ENCODE measurements around the gene AFM.
"Not testable (repeated sequence)": the region's sequence is repeated elsewhere in the genome, so short reads cannot be mapped to it uniquely, and the experiment has no call there.

Gene AFM

GRCh38 chr4:73538162-73538561, 56.6 kb downstream of the AFM start:
- no peak for DNase-seq (ENCODE audit: low read depth in 1 of 2, low spot score in 1 of 2)
- TF ChIP-seq JUND (IDR thresholded peaks at IDR 0.05; ENCODE audit: low read depth) = no peak
- in situ Hi-C loops (cut with HindIII; ENCODE audit: low pct_unique_long_range_greater_than_20kb, low sequenced_read_pairs) = no loop called here

- TF ChIP-seq JUND (IDR thresholded peaks at IDR 0.05; ENCODE audit: low read depth) = no peak
- DNase-seq (ENCODE audit: low read depth in 1 of 2, low spot score in 1 of 2) = no peak
- in situ Hi-C loops (cut with HindIII; ENCODE audit: low pct_unique_long_range_greater_than_20kb, low sequenced_read_pairs) = no loop called here
Observed at GRCh38 chr4:73539386-73539785, 57.8 kb downstream of the AFM start.

- TF ChIP-seq JUND (IDR thresholded peaks at IDR 0.05; ENCODE audit: low read depth) = no peak
- DNase-seq (ENCODE audit: low read depth in 1 of 2, low spot score in 1 of 2) = no peak
- in situ Hi-C loops (cut with HindIII; ENCODE audit: low pct_unique_long_range_greater_than_20kb, low sequenced_read_pairs) = no loop called here
Observed at GRCh38 chr4:73540826-73541225, 59.3 kb downstream of the AFM start.

- in situ Hi-C loops (cut with HindIII; ENCODE audit: low pct_unique_long_range_greater_than_20kb, low sequenced_read_pairs) = no loop called here
- no peak for TF ChIP-seq JUND (IDR thresholded peaks at IDR 0.05; ENCODE audit: low read depth)
- DNase-seq (ENCODE audit: low read depth in 1 of 2, low spot score in 1 of 2) = no peak
Observed at GRCh38 chr4:73541251-73541650, 59.7 kb downstream of the AFM start.

- no peak for TF ChIP-seq JUND (IDR thresholded peaks at IDR 0.05; ENCODE audit: low read depth)
- DNase-seq (ENCODE audit: low read depth in 1 of 2, low spot score in 1 of 2) = no peak
- in situ Hi-C loops (cut with HindIII; ENCODE audit: low pct_unique_long_range_greater_than_20kb, low sequenced_read_pairs) = no loop called here
Observed at GRCh38 chr4:73544620-73545019, 63.1 kb downstream of the AFM start.

GRCh38 chr4:73550865-73551264, 69.3 kb downstream of the AFM start:
- DNase-seq (ENCODE audit: low read depth in 1 of 2, low spot score in 1 of 2); in situ Hi-C loops (cut with HindIII; ENCODE audit: low pct_unique_long_range_greater_than_20kb, low sequenced_read_pairs): not testable (repeated sequence)

Data from T47D (cell line).